HepG2 (cell line): Measurements from ENCODE around the gene DNAJC30.

Experiments used
- DNMT1 ChIP-seq: sonication (generic); formaldehyde crosslinking; IDR thresholded peaks from 2 replicates; pipeline ENCODE4 v1.5.1; 2020; ENCODE audit warnings: mild to moderate bottlenecking, missing genetic modification reagents
- EP300 ChIP-seq, 3 experiments: sonication (generic) in 1 of 3; formaldehyde crosslinking in 1 of 3; IDR thresholded peaks; 2 replicates each; pipeline versions ENCODE4 v1.5.1 to v1.6.1; 2011 to 2020; ENCODE audit warnings: low read depth in 2 of 3, low read length in 2 of 3, borderline replicate concordance in 1 of 3, improper control_type of control experiment in 1 of 3, mild to moderate bottlenecking in 1 of 3, missing genetic modification reagents in 1 of 3, moderate library complexity in 1 of 3
- HNRNPLL ChIP-seq: fragments of 200-400 bp; formaldehyde crosslinking; IDR thresholded peaks from 2 replicates; pipeline ENCODE4 v1.6.1; 2017; ENCODE audit warnings: mild to moderate bottlenecking, low read depth, low read length; ENCODE audit not compliant: poor library complexity, severe bottlenecking
- POLR2A ChIP-seq, 2 experiments: IDR thresholded peaks; 2 replicates each; pipeline ENCODE4 v1.6.1; 2011; ENCODE audit warnings: low read depth in 2 of 2, low read length in 2 of 2, mild to moderate bottlenecking in 1 of 2, moderate library complexity in 1 of 2; ENCODE audit not compliant: insufficient read depth in 1 of 2
- TOPORS ChIP-seq: sonication (generic); formaldehyde crosslinking; IDR thresholded peaks from 2 replicates; pipeline ENCODE4 v1.8.0; 2023; ENCODE audit warnings: mild to moderate bottlenecking, missing genetic modification reagents
- ZNF10 ChIP-seq: sonication (generic); formaldehyde crosslinking; IDR thresholded peaks from 2 replicates; pipeline ENCODE4 v1.4.0; 2020; ENCODE audit warnings: mild to moderate bottlenecking, low read depth, missing genetic modification reagents, borderline replicate concordance
- ZNF180 ChIP-seq: sonication (generic); formaldehyde crosslinking; IDR thresholded peaks from 2 replicates; pipeline ENCODE4 v1.4.0; 2020; ENCODE audit warnings: low read depth, missing genetic modification reagents, borderline replicate concordance
- ZNF782 ChIP-seq: sonication (generic); formaldehyde crosslinking; IDR thresholded peaks from 2 replicates; pipeline ENCODE4 v1.4.0; 2020; ENCODE audit warnings: missing genetic modification reagents, mild to moderate bottlenecking, borderline replicate concordance
- TF ChIP-seq, protein P1 (sequence below): sonication (generic); formaldehyde crosslinking; IDR thresholded peaks from 2 replicates; pipeline ENCODE4 v1.5.0; 2020; ENCODE audit warnings: mild to moderate bottlenecking, missing genetic modification reagents, moderate library complexity
- TF ChIP-seq, protein P2 (sequence below): sonication (generic); formaldehyde crosslinking; IDR thresholded peaks from 2 replicates; pipeline ENCODE4 v1.4.0; 2020; ENCODE audit warnings: missing genetic modification reagents
- TF ChIP-seq, protein P3 (sequence below): sonication (generic); formaldehyde crosslinking; IDR thresholded peaks from 2 replicates; pipeline ENCODE4 v1.4.0; 2020; ENCODE audit warnings: mild to moderate bottlenecking, missing genetic modification reagents

DNA sequence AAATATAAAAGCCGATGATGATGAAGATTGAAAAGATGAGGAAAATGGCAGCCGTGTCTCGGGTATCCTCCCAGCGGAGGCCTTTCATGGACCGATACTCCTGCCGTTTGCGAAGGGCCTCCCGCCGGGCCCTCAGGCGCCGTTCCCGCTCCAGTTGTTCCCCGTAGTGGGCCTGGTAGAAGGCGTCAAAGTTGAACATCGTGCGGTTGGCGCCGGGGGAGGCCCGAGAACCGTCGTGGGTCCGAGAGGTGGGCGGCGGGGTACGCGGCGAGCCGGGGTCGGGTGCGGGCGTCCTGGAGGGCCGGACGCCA is 553 bp downstream of the DNAJC30 start:
- TF ChIP-seq, protein P1, sequence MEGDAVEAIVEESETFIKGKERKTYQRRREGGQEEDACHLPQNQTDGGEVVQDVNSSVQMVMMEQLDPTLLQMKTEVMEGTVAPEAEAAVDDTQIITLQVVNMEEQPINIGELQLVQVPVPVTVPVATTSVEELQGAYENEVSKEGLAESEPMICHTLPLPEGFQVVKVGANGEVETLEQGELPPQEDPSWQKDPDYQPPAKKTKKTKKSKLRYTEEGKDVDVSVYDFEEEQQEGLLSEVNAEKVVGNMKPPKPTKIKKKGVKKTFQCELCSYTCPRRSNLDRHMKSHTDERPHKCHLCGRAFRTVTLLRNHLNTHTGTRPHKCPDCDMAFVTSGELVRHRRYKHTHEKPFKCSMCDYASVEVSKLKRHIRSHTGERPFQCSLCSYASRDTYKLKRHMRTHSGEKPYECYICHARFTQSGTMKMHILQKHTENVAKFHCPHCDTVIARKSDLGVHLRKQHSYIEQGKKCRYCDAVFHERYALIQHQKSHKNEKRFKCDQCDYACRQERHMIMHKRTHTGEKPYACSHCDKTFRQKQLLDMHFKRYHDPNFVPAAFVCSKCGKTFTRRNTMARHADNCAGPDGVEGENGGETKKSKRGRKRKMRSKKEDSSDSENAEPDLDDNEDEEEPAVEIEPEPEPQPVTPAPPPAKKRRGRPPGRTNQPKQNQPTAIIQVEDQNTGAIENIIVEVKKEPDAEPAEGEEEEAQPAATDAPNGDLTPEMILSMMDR (CRISPR knock-in tag), result no peak
- TF ChIP-seq, protein P2, sequence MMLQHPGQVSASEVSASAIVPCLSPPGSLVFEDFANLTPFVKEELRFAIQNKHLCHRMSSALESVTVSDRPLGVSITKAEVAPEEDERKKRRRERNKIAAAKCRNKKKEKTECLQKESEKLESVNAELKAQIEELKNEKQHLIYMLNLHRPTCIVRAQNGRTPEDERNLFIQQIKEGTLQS (CRISPR knock-in tag), result no peak
- TF ChIP-seq DNMT1, result no peak
- TF ChIP-seq HNRNPLL, result no peak
- TF ChIP-seq, protein P3, sequence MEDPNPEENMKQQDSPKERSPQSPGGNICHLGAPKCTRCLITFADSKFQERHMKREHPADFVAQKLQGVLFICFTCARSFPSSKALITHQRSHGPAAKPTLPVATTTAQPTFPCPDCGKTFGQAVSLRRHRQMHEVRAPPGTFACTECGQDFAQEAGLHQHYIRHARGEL (CRISPR knock-in tag), result no peak
- TF ChIP-seq ZNF782, result no peak
- no peak for TF ChIP-seq POLR2A (IDR thresholded peaks at IDR 0.05; ENCODE audit: insufficient read depth in 1 of 2, low read depth in 2 of 2, low read length in 2 of 2)
- no peak for TF ChIP-seq EP300 (IDR thresholded peaks at IDR 0.05; ENCODE audit: low read depth in 2 of 2, low read length in 2 of 2)
- no peak for TF ChIP-seq EP300 (CRISPR knock-in tag; IDR thresholded peaks at IDR 0.05; ENCODE audit: borderline replicate concordance)
- no peak for TF ChIP-seq ZNF180 (CRISPR knock-in tag)
- TF ChIP-seq TOPORS (CRISPR knock-in tag), result no peak
- no peak for TF ChIP-seq ZNF10 (CRISPR knock-in tag)
